Coronary artery (tissue), 2 donors: ENCODE results near the gene HBS1L.

Source experiments
- DNase-seq: peaks from one replicate; pipeline ENCODE4 v3.0.0-alpha.2; 2017; ENCODE audit warnings: low spot score
- H3K27ac ChIP-seq, 2 donors: fragments of 200-600 bp; sonication (generic); one replicate each; pipeline ENCODE4 v1.5.1; 2016 to 2019
- H3K4me3 ChIP-seq: fragments of 200-600 bp; sonication (generic); 2 replicates; pipeline ENCODE4 v1.5.1; 2016; ENCODE audit warnings: mild to moderate bottlenecking, moderate library complexity
- TF ChIP-seq, protein P1 (sequence below): fragments of 200-600 bp; sonication (generic); IDR thresholded peaks from one replicate; pipeline ENCODE4 v1.5.1; 2019; ENCODE audit warnings: antibody characterized with exemption

HBS1L gene

DNA sequence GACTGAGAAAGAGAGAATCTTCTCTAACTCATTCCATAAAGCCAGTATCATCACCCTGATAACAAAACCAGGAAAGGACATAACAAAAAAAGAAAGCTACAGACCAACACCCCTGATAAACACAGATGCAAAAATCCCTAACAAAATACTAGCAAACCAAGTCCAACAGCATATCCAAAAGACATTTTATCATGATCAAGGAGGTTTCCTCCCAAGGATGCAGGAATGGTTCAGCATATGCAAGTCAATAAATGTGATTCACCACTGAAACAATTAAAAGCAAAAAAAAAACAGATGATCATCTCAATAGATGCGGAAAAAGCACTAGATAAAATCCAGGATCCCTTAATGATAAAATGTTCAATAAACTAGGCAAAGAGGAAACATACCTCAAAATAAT lies 80.3 kb downstream of the HBS1L start:
- no peak for DNase-seq
- TF ChIP-seq, protein P1, sequence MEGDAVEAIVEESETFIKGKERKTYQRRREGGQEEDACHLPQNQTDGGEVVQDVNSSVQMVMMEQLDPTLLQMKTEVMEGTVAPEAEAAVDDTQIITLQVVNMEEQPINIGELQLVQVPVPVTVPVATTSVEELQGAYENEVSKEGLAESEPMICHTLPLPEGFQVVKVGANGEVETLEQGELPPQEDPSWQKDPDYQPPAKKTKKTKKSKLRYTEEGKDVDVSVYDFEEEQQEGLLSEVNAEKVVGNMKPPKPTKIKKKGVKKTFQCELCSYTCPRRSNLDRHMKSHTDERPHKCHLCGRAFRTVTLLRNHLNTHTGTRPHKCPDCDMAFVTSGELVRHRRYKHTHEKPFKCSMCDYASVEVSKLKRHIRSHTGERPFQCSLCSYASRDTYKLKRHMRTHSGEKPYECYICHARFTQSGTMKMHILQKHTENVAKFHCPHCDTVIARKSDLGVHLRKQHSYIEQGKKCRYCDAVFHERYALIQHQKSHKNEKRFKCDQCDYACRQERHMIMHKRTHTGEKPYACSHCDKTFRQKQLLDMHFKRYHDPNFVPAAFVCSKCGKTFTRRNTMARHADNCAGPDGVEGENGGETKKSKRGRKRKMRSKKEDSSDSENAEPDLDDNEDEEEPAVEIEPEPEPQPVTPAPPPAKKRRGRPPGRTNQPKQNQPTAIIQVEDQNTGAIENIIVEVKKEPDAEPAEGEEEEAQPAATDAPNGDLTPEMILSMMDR = no peak
- Histone ChIP-seq H3K4me3 (no peak overlapping the region), H3K27ac (no peak overlapping the region)

GRCh38 chr6:134967711-134968110 lies 86.9 kb downstream of the HBS1L start:
- no peak for DNase-seq
- TF ChIP-seq, protein P1 = no peak
- H3K4me3 ChIP-seq = no peak overlapping the region
- no peak overlapping the region for H3K27ac ChIP-seq

DNA sequence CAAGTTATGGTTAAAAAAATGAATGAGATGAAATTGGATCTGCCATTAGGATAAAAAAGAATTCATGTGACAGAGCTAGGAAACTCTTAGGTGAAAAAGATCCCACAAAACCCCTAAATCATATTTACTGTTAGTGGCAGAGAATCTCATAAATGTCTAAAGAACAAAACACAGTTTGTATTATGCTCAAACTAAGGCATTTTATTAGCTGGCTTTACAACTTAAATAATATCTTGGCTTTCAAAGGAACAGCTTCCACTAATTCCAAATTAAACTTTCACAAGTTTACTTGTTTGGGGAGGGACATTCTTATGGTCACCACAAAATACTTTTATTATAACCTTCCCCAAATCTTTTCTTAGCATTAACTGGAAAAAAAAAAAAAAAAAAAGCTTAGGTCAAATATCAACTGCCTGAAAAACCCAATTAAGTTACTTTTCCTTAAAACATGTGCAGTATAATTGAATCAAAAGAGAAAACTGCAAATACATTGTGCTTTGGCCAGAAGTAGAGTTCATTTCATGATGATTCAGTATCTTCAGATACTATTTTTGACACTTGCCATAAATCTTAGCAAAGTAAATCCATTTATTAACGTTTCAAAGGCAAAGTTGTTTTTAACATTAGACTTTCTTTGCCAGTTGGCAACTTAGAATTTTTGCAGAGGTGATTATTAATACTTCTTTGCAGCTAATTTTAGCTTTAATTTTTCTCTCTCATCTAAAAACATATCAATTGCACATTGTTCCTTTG lies 90.0 kb downstream of the HBS1L start:
- Histone ChIP-seq H3K4me3 (no peak overlapping the region), H3K27ac (no peak overlapping the region)
- no peak for DNase-seq
- TF ChIP-seq, protein P1 = no peak

DNA sequence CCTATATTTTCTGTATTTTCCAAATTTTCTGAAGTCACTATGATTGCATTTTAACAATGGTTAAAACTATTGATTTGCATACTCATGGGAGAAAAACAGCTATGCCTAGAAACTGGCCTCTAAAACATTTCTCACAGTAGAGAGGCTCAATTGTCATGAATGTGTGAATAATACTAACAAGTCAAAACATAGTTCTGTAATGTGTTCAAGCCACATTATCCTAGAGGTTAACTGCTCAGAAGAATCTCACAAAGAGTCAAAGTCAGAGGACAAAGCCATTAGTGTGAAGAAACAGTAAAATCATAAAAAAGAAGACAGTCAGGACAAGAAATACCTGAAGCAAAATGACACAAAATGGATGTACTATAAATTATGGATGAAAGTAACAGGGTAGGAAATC lies 92.2 kb downstream of the HBS1L start:
- TF ChIP-seq, protein P1 = no peak
- Histone ChIP-seq H3K4me3 (no peak overlapping the region), H3K27ac (no peak overlapping the region)
- DNase-seq = no peak

DNA sequence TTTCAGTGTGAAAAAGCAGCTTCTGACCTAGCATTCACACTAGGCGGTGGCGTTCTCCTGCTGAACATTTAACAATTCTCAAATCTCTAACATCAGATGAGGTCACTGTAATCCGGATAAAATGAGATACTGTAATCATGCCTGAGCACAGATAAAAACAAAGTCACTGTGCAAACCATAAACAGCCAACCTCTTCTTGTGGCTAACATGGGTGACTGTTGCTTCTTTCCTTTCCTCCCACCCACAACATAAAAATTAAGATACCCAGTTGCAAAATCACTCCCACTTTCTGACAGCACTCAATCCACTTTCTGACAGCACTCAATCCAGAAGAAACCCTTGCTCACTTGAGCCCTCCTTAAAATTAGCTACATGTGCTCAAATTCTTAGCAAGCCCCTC lies 93.3 kb downstream of the HBS1L start:
- TF ChIP-seq, protein P1 = no peak
- DNase-seq = no peak

GRCh38 chr6:134959603-134960002 lies 95.0 kb downstream of the HBS1L start:
- H3K4me3 ChIP-seq = no peak overlapping the region
- TF ChIP-seq, protein P1 = no peak
- no peak overlapping the region for H3K27ac ChIP-seq
- DNase-seq = no peak

More for the DNA sequence above, 93.3 kb downstream of the HBS1L start:
- no peak overlapping the region for H3K4me3 ChIP-seq
- no peak overlapping the region for H3K27ac ChIP-seq

DNA sequence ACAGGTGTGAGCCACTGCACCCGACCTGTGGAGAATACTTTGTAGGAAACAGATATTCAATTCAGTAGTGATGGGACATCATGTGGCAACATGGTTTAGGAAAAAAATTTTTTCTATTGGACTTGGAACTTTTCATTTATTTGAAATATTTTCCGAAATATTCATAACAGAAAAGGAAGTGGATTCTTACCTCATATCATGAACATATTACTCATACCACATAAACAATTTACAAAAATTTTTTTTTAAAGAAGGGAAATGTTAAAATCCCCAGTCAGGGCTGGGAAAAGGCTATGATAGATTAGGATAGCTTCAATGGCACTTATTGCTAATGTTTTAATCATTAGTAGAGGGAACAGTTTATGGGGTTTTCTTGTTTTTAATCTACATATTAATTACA lies 97.9 kb downstream of the HBS1L start:
- no peak for DNase-seq
- Histone ChIP-seq H3K27ac (no peak overlapping the region), H3K4me3 (no peak overlapping the region)
- TF ChIP-seq, protein P1 = no peak
